MCF 10A (cell line): Measurements from ENCODE around the gene ABHD16A. TPM values are rescaled to one million over a fixed set of nuclear protein-coding genes. Genes with fewer than 3 reads are reported as not detected.

Source experiments
- BruUV-seq: library from RNA; stranded (reverse); fragments of 400-500 nt; replicated peaks from 2 replicates; lab custom pipeline; 2021; lab: Mats Ljungman, UMichigan
- CTCF ChIA-PET: fragments of 300-600 bp; sonication (Branson Sonifier 250); formaldehyde crosslinking; extraction: SDS; loops from one replicate; lab custom pipeline; 2021; ENCODE audit warnings: antibody characterized with exemption, inconsistent platforms; lab: Yijun Ruan, JAX
- POLR2A ChIA-PET: fragments of 300-600, 350-650 bp; sonication (Branson Sonifier 250); formaldehyde crosslinking; extraction: SDS; loops from one replicate; lab custom pipeline; 2020; ENCODE audit warnings: antibody characterized with exemption, inconsistent platforms; lab: Yijun Ruan, JAX
- DNase-seq: peaks from one replicate; pipeline ENCODE4 v3.0.0-alpha.2; 2018; ENCODE audit not compliant: unreplicated experiment
- H3K27ac Mint-ChIP-seq: one replicate; pipeline ENCODE4 v1.8.0; 2022; ENCODE audit warnings: mild to moderate bottlenecking, low read depth, mixed read lengths; ENCODE audit not compliant: unreplicated experiment
- H3K27me3 Mint-ChIP-seq: one replicate; pipeline ENCODE4 v1.8.0; 2022; ENCODE audit warnings: mixed read lengths; ENCODE audit not compliant: insufficient read depth, unreplicated experiment
- H3K36me3 Mint-ChIP-seq: one replicate; pipeline ENCODE4 v1.8.0; 2022; ENCODE audit warnings: mild to moderate bottlenecking, moderate library complexity, mixed read lengths; ENCODE audit not compliant: insufficient read depth, unreplicated experiment
- H3K4me1 Mint-ChIP-seq: one replicate; pipeline ENCODE4 v1.8.0; 2022; ENCODE audit warnings: mixed read lengths; ENCODE audit not compliant: insufficient read depth, unreplicated experiment
- H3K4me3 Mint-ChIP-seq: one replicate; pipeline ENCODE4 v1.8.0; 2022; ENCODE audit warnings: mild to moderate bottlenecking, moderate library complexity, mixed read lengths; ENCODE audit not compliant: unreplicated experiment
- H3K9me3 Mint-ChIP-seq: one replicate; pipeline ENCODE4 v1.8.0; 2022; ENCODE audit warnings: mixed read lengths; ENCODE audit not compliant: unreplicated experiment
- intact Hi-C: fragments of 100-400 bp; cut with micrococcal nuclease; formaldehyde crosslinking; loops from 2 replicates; pipeline ENCODE4 v1.14.1; 2022
- total RNA-seq: library from RNA; stranded (reverse); gene quantifications from 2 replicates; pipeline ENCODE4 v1.2.3, GENCODE V29; 2022
- TF ChIP-seq, protein P1 (sequence below): fragments of 200-600 bp; IDR thresholded peaks from one replicate; pipeline ENCODE4 v1.8.0; 2022; ENCODE audit warnings: antibody characterized with exemption, mild to moderate bottlenecking; ENCODE audit not compliant: unreplicated experiment

The ABHD16A gene
- total RNA-seq, 1 experiment from 2014 or later, result 32.1 TPM

DNA sequence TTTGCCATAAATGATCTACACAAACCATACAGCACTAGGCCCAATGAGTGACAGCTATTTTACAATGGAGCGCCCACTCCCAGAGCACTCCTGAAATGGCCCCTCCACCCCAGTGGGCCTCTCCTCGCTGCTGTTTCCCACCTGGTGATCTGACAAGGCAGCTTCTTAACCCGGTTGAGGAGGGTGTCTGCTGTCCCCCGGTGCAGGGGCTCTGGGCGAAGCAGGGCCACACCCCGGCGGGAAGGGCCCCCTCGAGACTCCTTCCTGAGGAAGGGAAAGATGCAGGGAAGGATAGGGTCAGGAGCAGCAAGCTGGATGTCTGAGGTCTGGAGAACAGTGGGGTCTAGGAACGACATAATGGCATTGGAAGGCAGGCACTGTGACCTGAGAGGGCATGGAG, 10.2 kb downstream of the ABHD16A start:
- Mint-ChIP-seq H3K9me3 (no peaks in the 10 kb centered on the region), H3K4me1 (peaks cover 6% of the 10 kb centered on the region), H3K27ac (no peak overlapping the region), H3K4me3 (no peak overlapping the region), H3K36me3 (peaks cover 61% of the 10 kb centered on the region), H3K27me3 (no peaks in the 10 kb centered on the region)
- intact Hi-C loops, result no loop called here
- POLR2A ChIA-PET, result interaction anchor here (1.1 to 3.4 kb wide), 2 partner anchors 9 to 19 kb away, joined by 3 to 19 read pairs; partner anchors contain the start of gene ABHD16A
- CTCF ChIA-PET, result interaction anchor here (0.7 kb wide), 2 partner anchors 166 to 1251 kb away, joined by 3 read pairs; no protein-coding TSS in a partner anchor
- TF ChIP-seq, protein P1, sequence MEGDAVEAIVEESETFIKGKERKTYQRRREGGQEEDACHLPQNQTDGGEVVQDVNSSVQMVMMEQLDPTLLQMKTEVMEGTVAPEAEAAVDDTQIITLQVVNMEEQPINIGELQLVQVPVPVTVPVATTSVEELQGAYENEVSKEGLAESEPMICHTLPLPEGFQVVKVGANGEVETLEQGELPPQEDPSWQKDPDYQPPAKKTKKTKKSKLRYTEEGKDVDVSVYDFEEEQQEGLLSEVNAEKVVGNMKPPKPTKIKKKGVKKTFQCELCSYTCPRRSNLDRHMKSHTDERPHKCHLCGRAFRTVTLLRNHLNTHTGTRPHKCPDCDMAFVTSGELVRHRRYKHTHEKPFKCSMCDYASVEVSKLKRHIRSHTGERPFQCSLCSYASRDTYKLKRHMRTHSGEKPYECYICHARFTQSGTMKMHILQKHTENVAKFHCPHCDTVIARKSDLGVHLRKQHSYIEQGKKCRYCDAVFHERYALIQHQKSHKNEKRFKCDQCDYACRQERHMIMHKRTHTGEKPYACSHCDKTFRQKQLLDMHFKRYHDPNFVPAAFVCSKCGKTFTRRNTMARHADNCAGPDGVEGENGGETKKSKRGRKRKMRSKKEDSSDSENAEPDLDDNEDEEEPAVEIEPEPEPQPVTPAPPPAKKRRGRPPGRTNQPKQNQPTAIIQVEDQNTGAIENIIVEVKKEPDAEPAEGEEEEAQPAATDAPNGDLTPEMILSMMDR, result no peak
- no peak for DNase-seq
- BruUV-seq, result no TSS peak

DNA sequence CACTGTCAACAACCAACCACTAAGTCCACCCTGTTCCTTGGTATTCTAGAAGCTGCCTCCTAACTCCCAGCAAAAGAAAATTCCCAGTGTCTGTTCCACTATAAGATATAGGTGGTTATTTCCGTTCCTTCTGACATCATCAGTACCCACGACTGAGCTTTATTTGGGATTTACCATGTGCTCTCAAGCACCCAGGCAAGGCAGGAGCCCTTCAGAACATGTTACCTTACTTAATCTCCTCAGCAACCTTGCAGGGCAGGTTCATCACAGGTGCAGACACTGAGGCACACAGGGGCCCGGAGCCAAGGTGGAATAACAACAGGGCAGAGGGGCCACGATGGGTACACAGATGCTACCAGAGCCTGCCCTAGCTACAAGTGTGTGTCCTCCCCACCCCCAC, 10.8 kb downstream of the ABHD16A start:
- intact Hi-C loops, result no loop called here
- H3K27me3 Mint-ChIP-seq, result no peaks in the 10 kb centered on the region
- no peak overlapping the region for H3K27ac Mint-ChIP-seq
- POLR2A ChIA-PET, result interaction anchor here (3.4 kb wide), 1 partner anchor 10 kb away, joined by 19 read pairs; the partner anchor contains the start of gene ABHD16A
- no peaks in the 10 kb centered on the region for H3K9me3 Mint-ChIP-seq
- no peak overlapping the region for H3K4me3 Mint-ChIP-seq
- TF ChIP-seq, protein P1, result no peak
- DNase-seq, result no peak
- H3K36me3 Mint-ChIP-seq, result peaks cover 65% of the 10 kb centered on the region
- CTCF ChIA-PET, result interaction anchor here (0.7 to 1.1 kb wide), 3 partner anchors 49 to 1252 kb away, joined by 3 to 4 read pairs (median 3); no protein-coding TSS in a partner anchor
- H3K4me1 Mint-ChIP-seq, result peaks cover 6% of the 10 kb centered on the region
- no TSS peak for BruUV-seq

DNA sequence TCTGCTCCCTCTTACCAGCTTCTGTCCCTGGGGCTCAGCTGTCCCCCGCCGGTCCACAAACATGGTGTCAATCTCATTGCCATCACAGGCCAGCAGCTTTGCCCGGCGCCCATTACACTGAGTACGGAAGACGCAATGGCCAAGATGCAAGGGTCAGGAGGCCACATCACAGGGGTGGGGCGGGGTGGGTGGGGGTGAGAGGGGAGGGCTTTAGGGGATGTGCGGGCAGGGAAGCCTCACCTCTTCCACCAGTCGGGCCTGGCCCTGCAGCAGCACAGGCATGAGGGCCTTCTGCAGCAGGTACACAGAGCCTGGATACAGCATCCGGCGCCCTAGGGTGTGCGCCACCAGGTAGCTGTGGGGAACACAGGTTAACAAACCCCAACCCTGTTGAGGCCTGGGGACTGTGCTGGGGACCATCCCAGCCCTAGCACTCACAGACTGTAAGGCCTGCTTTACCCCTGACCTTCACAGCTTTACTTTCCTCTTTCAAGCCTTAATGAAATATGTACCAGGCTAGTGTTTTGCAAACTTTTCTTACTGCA, 11.5 kb downstream of the ABHD16A start:
- Mint-ChIP-seq H3K4me1 (peaks cover 6% of the 10 kb centered on the region), H3K27ac (no peak overlapping the region), H3K27me3 (no peaks in the 10 kb centered on the region), H3K9me3 (no peaks in the 10 kb centered on the region), H3K4me3 (no peak overlapping the region), H3K36me3 (peaks cover 61% of the 10 kb centered on the region)
- ChIA-PET POLR2A (interaction anchor here (0.5 to 3.4 kb wide), 3 partner anchors 11 to 216 kb away, joined by 4 to 19 read pairs (median 5); partner anchors contain the start of gene ABHD16A), CTCF (interaction anchor here (0.6 to 1.1 kb wide), 2 partner anchors 50 to 78 kb away, joined by 3 to 4 read pairs; no protein-coding TSS in a partner anchor)
- intact Hi-C loops, result no loop called here
- DNase-seq, result no peak
- no TSS peak for BruUV-seq
- TF ChIP-seq, protein P1, result no peak

DNA sequence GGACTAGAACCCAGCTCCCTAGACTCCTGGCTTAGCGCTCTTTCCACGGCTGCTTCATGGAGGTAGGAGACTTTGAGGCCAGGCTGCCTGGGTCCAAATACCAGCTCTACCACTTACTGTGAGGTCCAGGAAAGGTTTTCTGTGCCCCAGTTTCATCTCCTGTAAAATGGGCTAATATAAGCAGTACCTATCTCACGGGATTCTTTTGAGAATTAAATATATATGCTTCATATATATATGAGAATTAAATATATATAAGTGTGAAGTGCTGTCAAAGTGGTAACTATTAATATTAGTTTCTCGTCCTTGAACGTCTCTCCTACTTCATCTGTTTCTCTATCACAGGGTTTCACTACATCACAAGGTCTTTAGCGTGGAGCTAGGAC, 12.1 kb downstream of the ABHD16A start:
- Mint-ChIP-seq H3K27ac (no peak overlapping the region), H3K27me3 (no peaks in the 10 kb centered on the region), H3K4me3 (no peak overlapping the region), H3K36me3 (peaks cover 57% of the 10 kb centered on the region), H3K9me3 (no peaks in the 10 kb centered on the region), H3K4me1 (peaks cover 6% of the 10 kb centered on the region)
- TF ChIP-seq, protein P1, result no peak
- POLR2A ChIA-PET, result interaction anchor here (0.5 to 3.4 kb wide), 5 partner anchors 11 to 1009 kb away, joined by 4 to 19 read pairs (median 5); partner anchors contain the start of gene ABHD16A
- intact Hi-C loops, result no loop called here
- CTCF ChIA-PET, result interaction anchor here (0.5 to 2.2 kb wide), 8 partner anchors 10 to 1917 kb away, joined by 3 to 9 read pairs (median 3); partner anchors contain the start of genes ABHD16A and LY6G5C
- no TSS peak for BruUV-seq
- DNase-seq, result no peak
